Type B pancreatic cell (in vitro differentiated cells): Measurements from ENCODE around the gene ABTB2. TPM values are rescaled to one million over a fixed set of nuclear protein-coding genes. Genes with fewer than 3 reads are reported as not detected.
A peak's percentile ranks its signal among the peaks of the same experiment; 100 is the strongest.

ENCODE experiments used
- DNase-seq: peaks from one replicate; pipeline ENCODE4 v3.0.0; 2021; ENCODE audit warnings: mixed read lengths; ENCODE audit not compliant: unreplicated experiment; ENCODE audit errors: extremely low spot score
- H3K27ac Mint-ChIP-seq: 2 replicates; pipeline ENCODE4 v1.8.0; 2021; ENCODE audit warnings: mild to moderate bottlenecking, mixed read lengths
- H3K27me3 Mint-ChIP-seq: 2 replicates; pipeline ENCODE4 v1.8.0; 2021; ENCODE audit warnings: mixed read lengths
- H3K36me3 Mint-ChIP-seq: 2 replicates; pipeline ENCODE4 v1.8.0; 2021; ENCODE audit warnings: mixed read lengths
- H3K4me1 Mint-ChIP-seq: one replicate; pipeline ENCODE4 v1.8.0; 2021; ENCODE audit warnings: mixed read lengths; ENCODE audit not compliant: unreplicated experiment
- H3K4me3 Mint-ChIP-seq: 2 replicates; pipeline ENCODE4 v1.8.0; 2021; ENCODE audit warnings: mild to moderate bottlenecking, mixed read lengths
- H3K9me3 Mint-ChIP-seq: 2 replicates; pipeline ENCODE4 v1.8.0; 2021; ENCODE audit warnings: mixed read lengths
- total RNA-seq: library from RNA; stranded (reverse); gene quantifications from 2 replicates; pipeline ENCODE4 v1.2.1, GENCODE V29; 2021; ENCODE audit warnings: low replicate concordance
- TF ChIP-seq, protein P1 (sequence below): fragments of 200-600 bp; sonication (generic); conservative IDR thresholded peaks from 2 replicates; pipeline ENCODE4 v1.5.0; 2021; ENCODE audit warnings: antibody characterized with exemption, mild to moderate bottlenecking

The ABTB2 gene
- total RNA-seq, 1 donor from 2014 or later = 13.5 TPM

DNA sequence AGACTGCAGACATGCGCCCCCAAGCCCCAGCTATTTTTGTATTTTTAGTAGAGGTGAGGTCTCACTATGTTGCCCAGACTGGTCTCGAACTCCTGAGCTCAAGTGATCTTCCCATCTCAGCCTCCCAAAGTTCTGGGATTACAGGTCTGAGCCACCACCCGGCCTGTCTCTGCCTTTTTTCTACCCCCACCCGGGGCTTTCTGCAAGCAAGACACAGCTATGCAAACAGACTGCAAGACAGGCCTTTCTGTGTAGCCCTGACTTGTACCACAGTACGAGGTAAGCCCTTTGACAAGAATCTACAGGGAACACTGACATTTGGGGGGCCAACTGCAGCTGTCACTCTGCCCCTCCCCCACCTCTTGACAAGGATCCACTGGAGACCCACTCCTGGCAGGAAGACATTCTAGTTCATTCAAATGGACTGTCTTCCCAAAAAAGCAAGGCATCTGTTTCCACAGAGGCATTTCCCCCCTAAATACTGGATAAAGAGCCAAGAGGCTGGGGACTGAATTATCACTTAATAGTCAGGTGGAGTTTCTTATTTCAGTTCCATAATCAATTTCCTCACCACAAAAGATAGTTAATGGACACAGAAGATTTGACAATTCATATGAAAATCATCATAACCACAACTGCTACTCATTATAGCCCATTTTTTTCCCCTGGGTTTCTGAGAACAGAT, 118.2 kb downstream of the ABTB2 start:
- no peak for DNase-seq
- Mint-ChIP-seq H3K4me1 (peaks cover 40% of the 10 kb centered on the region), H3K9me3 (no peaks in the 10 kb centered on the region), H3K27me3 (no peaks in the 10 kb centered on the region), H3K27ac (no peak overlapping the region), H3K36me3 (no peaks in the 10 kb centered on the region), H3K4me3 (no peak overlapping the region)
- TF ChIP-seq, protein P1, sequence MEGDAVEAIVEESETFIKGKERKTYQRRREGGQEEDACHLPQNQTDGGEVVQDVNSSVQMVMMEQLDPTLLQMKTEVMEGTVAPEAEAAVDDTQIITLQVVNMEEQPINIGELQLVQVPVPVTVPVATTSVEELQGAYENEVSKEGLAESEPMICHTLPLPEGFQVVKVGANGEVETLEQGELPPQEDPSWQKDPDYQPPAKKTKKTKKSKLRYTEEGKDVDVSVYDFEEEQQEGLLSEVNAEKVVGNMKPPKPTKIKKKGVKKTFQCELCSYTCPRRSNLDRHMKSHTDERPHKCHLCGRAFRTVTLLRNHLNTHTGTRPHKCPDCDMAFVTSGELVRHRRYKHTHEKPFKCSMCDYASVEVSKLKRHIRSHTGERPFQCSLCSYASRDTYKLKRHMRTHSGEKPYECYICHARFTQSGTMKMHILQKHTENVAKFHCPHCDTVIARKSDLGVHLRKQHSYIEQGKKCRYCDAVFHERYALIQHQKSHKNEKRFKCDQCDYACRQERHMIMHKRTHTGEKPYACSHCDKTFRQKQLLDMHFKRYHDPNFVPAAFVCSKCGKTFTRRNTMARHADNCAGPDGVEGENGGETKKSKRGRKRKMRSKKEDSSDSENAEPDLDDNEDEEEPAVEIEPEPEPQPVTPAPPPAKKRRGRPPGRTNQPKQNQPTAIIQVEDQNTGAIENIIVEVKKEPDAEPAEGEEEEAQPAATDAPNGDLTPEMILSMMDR = no peak

DNA sequence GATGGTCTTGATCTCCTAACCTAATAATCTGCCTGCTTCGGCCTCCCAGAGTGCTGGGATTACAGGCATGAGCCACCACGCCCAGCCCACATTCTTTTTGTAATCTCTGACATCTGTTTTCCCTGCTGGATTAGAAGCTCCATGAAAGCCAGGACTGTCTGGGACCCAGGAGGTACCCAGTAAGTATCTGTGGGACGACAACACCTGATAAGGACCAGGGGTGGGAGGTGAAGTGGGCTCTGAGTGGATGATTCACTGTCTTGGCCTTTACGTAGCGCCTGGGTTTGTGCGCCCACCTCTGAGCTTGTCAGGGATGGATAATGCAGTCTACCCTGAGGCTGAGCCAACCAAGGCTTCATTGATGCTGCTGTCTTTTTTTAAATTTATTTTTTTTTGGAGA, 118.8 kb downstream of the ABTB2 start:
- TF ChIP-seq, protein P1 = no peak
- Mint-ChIP-seq H3K9me3 (no peaks in the 10 kb centered on the region), H3K27me3 (no peaks in the 10 kb centered on the region), H3K27ac (no peak overlapping the region), H3K4me3 (no peak overlapping the region), H3K4me1 (peaks cover 34% of the 10 kb centered on the region), H3K36me3 (no peaks in the 10 kb centered on the region)
- no peak for DNase-seq

DNA sequence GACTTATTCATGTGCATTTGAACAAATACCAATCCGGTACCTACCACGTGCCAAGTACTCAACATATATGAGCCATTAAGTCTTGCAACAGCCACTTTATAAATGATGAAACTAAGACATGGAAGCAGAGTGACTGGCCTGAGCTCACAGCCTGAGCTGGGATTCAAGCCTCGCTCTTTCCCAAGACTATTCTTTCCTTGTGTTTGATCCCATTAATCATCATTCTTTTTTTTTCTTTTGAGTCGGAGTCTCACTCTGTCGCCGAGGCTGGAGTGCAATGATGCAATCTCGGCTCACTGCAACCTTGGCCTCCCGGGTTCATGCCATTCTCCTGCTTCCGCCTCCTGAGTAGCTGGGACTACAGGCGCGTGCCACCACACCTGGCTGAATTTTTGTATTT, 119.3 kb downstream of the ABTB2 start:
- Mint-ChIP-seq H3K9me3 (no peaks in the 10 kb centered on the region), H3K27ac (no peak overlapping the region), H3K27me3 (no peaks in the 10 kb centered on the region), H3K4me1 (peaks cover 32% of the 10 kb centered on the region), H3K36me3 (no peaks in the 10 kb centered on the region), H3K4me3 (no peak overlapping the region)
- TF ChIP-seq, protein P1 = no peak
- DNase-seq = no peak

DNA sequence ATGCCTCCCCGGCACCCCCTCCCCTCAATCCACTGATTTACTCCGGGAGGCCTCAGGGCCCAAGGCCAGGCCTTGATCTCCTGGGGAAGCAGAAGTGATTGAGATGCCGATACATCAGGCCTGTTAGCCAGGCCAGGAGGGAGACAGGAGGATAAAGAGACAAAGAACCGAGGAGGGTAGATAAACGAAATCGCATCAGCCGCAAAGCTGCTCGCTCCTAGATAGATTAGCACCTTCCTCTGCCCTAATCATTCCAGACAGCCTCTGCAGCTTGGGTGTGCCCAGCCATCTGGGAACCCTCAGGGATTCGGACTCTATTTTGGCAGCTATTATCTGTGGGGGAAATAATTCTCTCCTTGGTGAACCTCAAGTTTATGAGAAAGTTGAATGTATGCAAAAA, 121.2 kb downstream of the ABTB2 start:
- Mint-ChIP-seq H3K27me3 (no peaks in the 10 kb centered on the region), H3K4me1 (peaks cover 27% of the 10 kb centered on the region), H3K36me3 (peaks cover 3% of the 10 kb centered on the region), H3K27ac (peak overlapping the region; percentile 50), H3K9me3 (peaks cover 4% of the 10 kb centered on the region), H3K4me3 (no peak overlapping the region)
- TF ChIP-seq, protein P1 = no peak
- no peak for DNase-seq

DNA sequence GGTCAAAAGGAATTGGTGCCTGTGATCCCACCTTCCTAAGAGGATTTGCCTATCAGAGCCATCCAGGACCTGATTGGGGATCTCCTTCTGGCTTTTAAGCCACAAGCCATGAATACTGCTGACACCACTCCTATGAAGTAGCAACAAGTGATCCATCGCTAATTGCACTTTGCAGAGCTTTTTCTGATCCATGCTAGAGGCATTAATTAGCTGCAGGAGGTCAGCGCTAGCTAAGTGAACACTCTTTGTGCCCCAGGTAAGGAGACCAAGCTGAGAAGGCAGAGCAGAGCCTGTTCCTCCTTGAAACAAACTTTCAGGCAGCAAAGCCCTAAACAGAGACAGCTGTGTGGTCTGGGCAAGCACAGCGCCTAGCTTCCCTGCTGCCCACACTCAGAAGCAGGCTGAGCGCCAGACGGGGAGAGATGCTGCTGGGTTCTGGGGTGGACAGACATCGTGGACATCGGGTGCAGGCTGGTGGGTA, 122.2 kb downstream of the ABTB2 start:
- no peak for DNase-seq
- no peaks in the 10 kb centered on the region for H3K27me3 Mint-ChIP-seq
- no peak overlapping the region for H3K27ac Mint-ChIP-seq
- peaks cover 27% of the 10 kb centered on the region for H3K4me1 Mint-ChIP-seq
- no peak overlapping the region for H3K4me3 Mint-ChIP-seq
- H3K36me3 Mint-ChIP-seq = peaks cover 3% of the 10 kb centered on the region
- H3K9me3 Mint-ChIP-seq = peaks cover 4% of the 10 kb centered on the region
- TF ChIP-seq, protein P1 = no peak
